Measurements from ENCODE around the gene SPTBN1. TPM values are rescaled to one million over a fixed set of nuclear protein-coding genes. Genes with fewer than 3 reads are reported as not detected.
"Not testable (repeated sequence)": the region's sequence is repeated elsewhere in the genome, so short reads cannot be mapped to it uniquely, and the experiment has no call there.

SPTBN1 gene
- total and polyA plus RNA-seq, 5 donors = 141 to 348 (median 331) TPM

DNA sequence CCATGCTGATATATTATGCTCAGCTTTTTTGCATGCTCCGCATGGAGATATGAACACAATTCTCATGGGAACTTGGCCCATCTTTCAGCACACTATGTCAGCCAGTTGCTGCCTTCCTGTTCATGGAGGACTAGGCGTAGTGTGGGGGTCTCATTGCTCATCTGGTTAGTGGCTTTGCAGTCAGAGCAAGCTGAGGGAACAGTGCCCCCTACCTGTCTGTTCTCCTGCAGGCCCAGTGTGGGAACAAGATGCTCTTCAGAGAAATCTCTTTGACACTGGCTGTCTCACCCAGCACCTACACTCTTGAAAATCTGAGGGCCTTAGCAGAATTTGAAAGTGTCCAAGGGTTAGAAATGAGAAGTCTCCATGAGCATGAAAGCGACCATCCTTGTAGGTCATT, 47.1 kb downstream of the SPTBN1 start:
- H3K9me3 ChIP-seq (ENCODE audit: control insufficient read depth, low read length) = no peaks in the 10 kb centered on the region
- no peak for DNase-seq
- H3K27me3 ChIP-seq (ENCODE audit: control insufficient read depth, insufficient read depth) = no peaks in the 10 kb centered on the region
- peak; percentile 19 to 47 for ATAC-seq
- peak overlapping the region; percentile 2 for H3K27ac ChIP-seq (ENCODE audit: low read length)
- H3K4me3 ChIP-seq (ENCODE audit: low read length) = no peak overlapping the region
- WGBS = 62% methylated on average over 3 of the region's 3 CpGs
- intact Hi-C loops (cut with DNase I) = loop anchor here in 1 of 4 donors (10.0 kb wide), 1 partner anchor 298 kb away; no protein-coding TSS in a partner anchor
- peaks cover 26% of the 10 kb centered on the region for H3K4me1 ChIP-seq (ENCODE audit: control insufficient read depth, insufficient read depth, low read length)

DNA sequence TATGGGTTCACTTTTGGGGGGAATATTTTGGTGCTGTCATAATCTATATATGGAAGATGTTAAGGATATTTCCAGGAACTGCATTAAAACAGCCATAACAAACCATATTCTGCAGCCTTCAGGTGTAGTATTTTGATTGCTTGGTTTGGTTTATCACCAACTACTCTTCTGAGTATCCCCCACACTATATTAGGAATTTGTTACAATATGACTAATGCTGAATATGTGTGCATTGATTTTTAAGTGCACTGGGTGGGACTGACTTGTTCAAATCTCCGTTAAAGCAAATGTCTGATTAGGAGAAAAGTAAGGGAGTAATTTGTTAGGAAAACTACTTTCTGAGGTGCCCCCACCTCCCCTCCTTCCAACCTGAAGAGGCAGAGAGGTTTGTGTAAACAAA, 47.7 kb downstream of the SPTBN1 start:
- Histone ChIP-seq H3K27me3 (ENCODE audit: control insufficient read depth, insufficient read depth) (no peaks in the 10 kb centered on the region), H3K4me3 (ENCODE audit: low read length) (no peak overlapping the region), H3K4me1 (ENCODE audit: control insufficient read depth, insufficient read depth, low read length) (peaks cover 29% of the 10 kb centered on the region), H3K9me3 (ENCODE audit: control insufficient read depth, low read length) (no peaks in the 10 kb centered on the region), H3K27ac (ENCODE audit: low read length) (no peak overlapping the region)
- ATAC-seq (no peak), DNase-seq (no peak)
- intact Hi-C loops (cut with DNase I) = loop anchor here in 1 of 4 donors (10.0 kb wide), 1 partner anchor 299 kb away; no protein-coding TSS in a partner anchor
- WGBS = 48% methylated on average over 1 of the region's 1 CpG

DNA sequence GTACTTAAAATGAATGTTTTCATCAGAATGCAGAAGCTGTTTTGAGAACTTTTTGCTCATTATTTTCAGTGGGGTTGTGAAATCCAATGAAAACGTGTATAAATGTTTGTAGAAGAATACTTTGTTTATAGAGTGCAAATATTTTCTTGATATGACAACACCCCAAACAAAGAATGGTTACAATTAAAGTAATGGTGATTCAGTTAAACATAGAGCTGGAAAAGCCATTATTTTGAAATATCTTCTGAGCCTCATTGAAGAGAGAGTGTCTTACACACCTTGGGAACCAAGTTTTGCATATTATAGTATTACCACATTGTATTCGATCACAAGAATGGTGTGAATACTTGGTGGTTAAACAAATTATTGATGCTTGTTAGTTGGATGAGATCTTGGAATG, 48.7 kb downstream of the SPTBN1 start:
- Histone ChIP-seq H3K27me3 (ENCODE audit: control insufficient read depth, insufficient read depth) (no peaks in the 10 kb centered on the region), H3K9me3 (ENCODE audit: control insufficient read depth, low read length) (no peaks in the 10 kb centered on the region), H3K4me1 (ENCODE audit: control insufficient read depth, insufficient read depth, low read length) (peaks cover 32% of the 10 kb centered on the region), H3K4me3 (ENCODE audit: low read length) (no peak overlapping the region), H3K27ac (ENCODE audit: low read length) (no peak overlapping the region)
- ATAC-seq = no peak
- WGBS = 62% methylated on average over 2 of the region's 2 CpGs
- no peak for DNase-seq
- intact Hi-C loops (cut with DNase I) = loop anchor here in 1 of 4 donors (10.0 kb wide), 1 partner anchor 300 kb away; no protein-coding TSS in a partner anchor

DNA sequence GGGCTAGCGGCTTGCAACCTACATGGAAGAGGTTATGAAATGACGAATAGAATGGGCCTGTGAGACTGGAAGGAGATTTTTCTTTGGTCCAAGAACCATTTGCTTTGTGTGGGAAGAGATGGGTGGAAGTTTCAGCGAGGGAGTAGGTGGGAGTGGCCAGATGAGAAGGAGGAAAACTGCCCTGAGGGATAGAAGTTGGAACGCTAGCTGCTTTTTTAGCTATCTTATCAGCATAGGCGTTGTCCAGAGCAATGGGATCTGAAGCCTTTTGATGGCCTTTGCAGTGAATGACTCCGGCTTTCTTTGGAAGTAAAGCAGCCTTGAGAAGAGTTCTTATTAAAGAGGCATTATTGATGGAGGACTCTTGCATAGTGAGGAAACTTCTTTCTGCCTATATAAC, 52.4 kb downstream of the SPTBN1 start:
- ATAC-seq (peak in 1 of 2 donors; percentile 43), DNase-seq (peak in 1 of 3 donors; percentile 59)
- 31% methylated on average over 6 of the region's 6 CpGs for WGBS
- Histone ChIP-seq H3K4me3 (ENCODE audit: low read length) (no peak overlapping the region), H3K27ac (ENCODE audit: low read length) (peak overlapping the region; percentile 52), H3K4me1 (ENCODE audit: control insufficient read depth, insufficient read depth, low read length) (peaks cover 22% of the 10 kb centered on the region), H3K9me3 (ENCODE audit: control insufficient read depth, low read length) (no peaks in the 10 kb centered on the region), H3K27me3 (ENCODE audit: control insufficient read depth, insufficient read depth) (no peaks in the 10 kb centered on the region)
- intact Hi-C loops (cut with DNase I) = loop anchor here in 1 of 4 donors (10.0 kb wide), 1 partner anchor 304 kb away; no protein-coding TSS in a partner anchor

DNA sequence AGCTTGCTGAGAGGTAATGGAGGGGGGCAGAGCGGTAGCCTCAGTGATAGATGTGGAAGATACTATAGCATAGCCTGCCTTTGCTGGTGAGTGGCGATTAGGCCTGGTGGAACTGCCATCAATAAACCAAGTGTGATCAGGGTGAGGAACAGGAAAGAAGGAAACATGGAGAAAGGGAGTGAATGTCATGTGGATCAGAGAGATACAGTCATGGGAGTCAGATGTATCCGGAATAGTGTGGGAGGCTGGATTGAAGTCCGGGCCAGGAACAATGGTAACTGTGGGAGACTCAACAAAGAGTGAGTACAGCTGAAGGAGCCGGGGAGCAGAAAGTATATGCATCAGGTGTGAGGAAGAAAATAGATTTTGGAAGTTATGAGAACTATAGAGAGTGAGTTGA, 52.9 kb downstream of the SPTBN1 start:
- intact Hi-C loops (cut with DNase I) = loop anchor here in 1 of 4 donors (10.0 kb wide), 1 partner anchor 304 kb away; no protein-coding TSS in a partner anchor
- not testable (repeated sequence) for ATAC-seq; DNase-seq; H3K4me3 ChIP-seq (ENCODE audit: low read length); H3K9me3 ChIP-seq (ENCODE audit: control insufficient read depth, low read length); H3K27me3 ChIP-seq (ENCODE audit: control insufficient read depth, insufficient read depth)
- H3K4me1 ChIP-seq (ENCODE audit: control insufficient read depth, insufficient read depth, low read length) = peaks cover 22% of the 10 kb centered on the region
- H3K27ac ChIP-seq (ENCODE audit: low read length) = peak overlapping the region; percentile 32
- WGBS = 60% methylated on average over 5 of the region's 5 CpGs

DNA sequence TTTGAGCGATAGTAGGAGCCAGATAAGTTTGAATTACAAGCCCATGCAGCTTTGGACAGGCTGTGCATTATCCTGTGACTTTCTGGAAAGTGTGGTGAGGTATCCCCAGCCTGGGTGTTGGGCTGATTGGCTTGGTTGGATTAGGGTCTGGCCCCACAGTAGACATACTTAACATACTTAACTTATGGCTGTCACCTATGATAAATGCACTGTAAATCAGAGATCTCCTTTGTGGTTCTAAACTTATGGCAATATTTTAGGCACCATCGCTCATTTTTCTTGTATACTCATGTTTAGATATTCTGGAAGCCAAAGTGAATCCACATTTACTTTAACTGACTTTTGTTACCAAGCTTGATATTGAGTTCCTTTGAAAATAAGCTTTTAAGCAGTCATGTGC, 54.8 kb downstream of the SPTBN1 start:
- DNase-seq = no peak
- H3K27ac ChIP-seq (ENCODE audit: low read length) = no peak overlapping the region
- no peak for ATAC-seq
- WGBS = 72% methylated on average over 2 of the region's 2 CpGs
- intact Hi-C loops (cut with DNase I) = no loop called here
- peaks cover 24% of the 10 kb centered on the region for H3K4me1 ChIP-seq (ENCODE audit: control insufficient read depth, insufficient read depth, low read length)
- H3K9me3 ChIP-seq (ENCODE audit: control insufficient read depth, low read length) = no peaks in the 10 kb centered on the region
- no peaks in the 10 kb centered on the region for H3K27me3 ChIP-seq (ENCODE audit: control insufficient read depth, insufficient read depth)
- no peak overlapping the region for H3K4me3 ChIP-seq (ENCODE audit: low read length)

DNA sequence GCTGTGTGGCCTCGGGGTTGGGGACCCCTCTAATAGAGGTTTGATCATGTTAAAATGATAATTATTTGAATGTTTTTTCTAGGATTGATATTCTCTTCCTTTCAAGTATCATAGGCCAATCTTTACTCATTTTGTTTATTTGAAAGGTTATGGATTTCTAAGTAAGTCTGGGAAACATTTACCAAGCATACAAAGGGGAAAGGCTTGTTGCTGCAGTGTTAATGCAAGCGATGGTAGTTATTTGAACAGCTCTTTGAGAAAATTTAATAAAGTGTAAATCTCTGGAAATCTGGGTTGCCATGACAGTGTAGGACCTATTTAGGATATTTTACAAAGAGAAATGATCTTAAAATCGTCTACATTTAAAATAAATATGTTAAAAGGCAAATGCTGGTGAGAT, 56.1 kb downstream of the SPTBN1 start:
- H3K4me1 ChIP-seq (ENCODE audit: control insufficient read depth, insufficient read depth, low read length) = peaks cover 26% of the 10 kb centered on the region
- no peak overlapping the region for H3K27ac ChIP-seq (ENCODE audit: low read length)
- H3K9me3 ChIP-seq (ENCODE audit: control insufficient read depth, low read length) = no peaks in the 10 kb centered on the region
- DNase-seq (no peak), ATAC-seq (no peak)
- intact Hi-C loops (cut with DNase I) = no loop called here
- H3K4me3 ChIP-seq (ENCODE audit: low read length) = no peak overlapping the region
- WGBS = 82% methylated on average over 3 of the region's 3 CpGs
- H3K27me3 ChIP-seq (ENCODE audit: control insufficient read depth, insufficient read depth) = no peaks in the 10 kb centered on the region

DNA sequence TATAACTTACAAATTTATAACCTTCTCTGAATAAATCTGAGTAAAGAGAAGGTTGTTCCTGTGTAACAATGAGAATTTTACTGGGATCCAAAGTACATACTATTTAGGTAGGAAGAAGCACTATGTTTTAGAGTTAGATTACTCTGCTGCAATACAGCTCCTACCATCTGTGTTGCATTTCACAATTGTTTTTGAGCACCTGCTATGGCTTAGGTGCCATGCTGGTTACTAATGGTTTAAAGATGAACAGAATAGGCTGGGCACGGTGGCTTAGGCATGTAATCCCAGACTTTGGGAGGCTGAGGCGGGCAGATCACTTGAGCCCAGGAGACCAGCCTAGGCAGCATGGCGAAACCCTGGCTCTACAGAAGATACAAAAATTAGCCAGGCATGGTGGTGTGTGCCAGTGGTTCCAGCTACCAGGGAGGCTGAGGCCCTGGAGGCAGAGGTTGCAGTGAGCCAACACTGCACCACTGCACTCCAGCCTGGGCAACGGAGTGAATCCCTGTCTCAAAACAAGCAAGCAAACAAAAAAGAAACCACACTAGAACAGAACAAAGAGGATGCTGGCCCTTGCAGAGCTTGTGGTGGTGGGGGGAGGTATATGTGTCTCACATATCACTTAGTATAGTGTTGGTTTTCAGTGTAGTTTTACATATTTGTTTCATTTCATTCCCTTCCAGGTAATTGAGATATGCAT, 56.7 kb downstream of the SPTBN1 start:
- no peak overlapping the region for H3K27ac ChIP-seq (ENCODE audit: low read length)
- no peak for DNase-seq
- intact Hi-C loops (cut with DNase I) = no loop called here
- 77% methylated on average over 4 of the region's 4 CpGs for WGBS
- H3K27me3 ChIP-seq (ENCODE audit: control insufficient read depth, insufficient read depth) = no peaks in the 10 kb centered on the region
- peaks cover 26% of the 10 kb centered on the region for H3K4me1 ChIP-seq (ENCODE audit: control insufficient read depth, insufficient read depth, low read length)
- H3K4me3 ChIP-seq (ENCODE audit: low read length) = no peak overlapping the region
- no peaks in the 10 kb centered on the region for H3K9me3 ChIP-seq (ENCODE audit: control insufficient read depth, low read length)
- no peak for ATAC-seq

DNA sequence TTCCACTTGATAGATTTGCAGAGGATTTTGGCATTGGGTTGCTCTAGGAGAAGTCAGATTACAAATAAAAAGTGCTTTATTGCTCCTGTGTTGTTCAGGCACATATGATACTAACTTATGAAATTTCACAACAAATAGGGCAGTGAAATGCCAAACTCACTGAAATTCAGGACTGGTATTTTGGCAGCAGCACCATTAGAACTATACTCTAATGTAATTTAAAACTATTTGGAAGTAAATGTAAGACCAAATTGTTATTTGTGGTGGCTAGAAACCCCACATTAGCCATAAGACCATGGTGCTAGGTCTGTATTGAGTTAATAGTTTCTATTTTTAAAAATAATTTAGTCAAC, 57.2 kb downstream of the SPTBN1 start:
- no peaks in the 10 kb centered on the region for H3K27me3 ChIP-seq (ENCODE audit: control insufficient read depth, insufficient read depth)
- no peak overlapping the region for H3K4me3 ChIP-seq (ENCODE audit: low read length)
- H3K27ac ChIP-seq (ENCODE audit: low read length) = no peak overlapping the region
- DNase-seq (no peak), ATAC-seq (no peak)
- H3K9me3 ChIP-seq (ENCODE audit: control insufficient read depth, low read length) = no peaks in the 10 kb centered on the region
- intact Hi-C loops (cut with DNase I) = no loop called here
- H3K4me1 ChIP-seq (ENCODE audit: control insufficient read depth, insufficient read depth, low read length) = peaks cover 23% of the 10 kb centered on the region

DNA sequence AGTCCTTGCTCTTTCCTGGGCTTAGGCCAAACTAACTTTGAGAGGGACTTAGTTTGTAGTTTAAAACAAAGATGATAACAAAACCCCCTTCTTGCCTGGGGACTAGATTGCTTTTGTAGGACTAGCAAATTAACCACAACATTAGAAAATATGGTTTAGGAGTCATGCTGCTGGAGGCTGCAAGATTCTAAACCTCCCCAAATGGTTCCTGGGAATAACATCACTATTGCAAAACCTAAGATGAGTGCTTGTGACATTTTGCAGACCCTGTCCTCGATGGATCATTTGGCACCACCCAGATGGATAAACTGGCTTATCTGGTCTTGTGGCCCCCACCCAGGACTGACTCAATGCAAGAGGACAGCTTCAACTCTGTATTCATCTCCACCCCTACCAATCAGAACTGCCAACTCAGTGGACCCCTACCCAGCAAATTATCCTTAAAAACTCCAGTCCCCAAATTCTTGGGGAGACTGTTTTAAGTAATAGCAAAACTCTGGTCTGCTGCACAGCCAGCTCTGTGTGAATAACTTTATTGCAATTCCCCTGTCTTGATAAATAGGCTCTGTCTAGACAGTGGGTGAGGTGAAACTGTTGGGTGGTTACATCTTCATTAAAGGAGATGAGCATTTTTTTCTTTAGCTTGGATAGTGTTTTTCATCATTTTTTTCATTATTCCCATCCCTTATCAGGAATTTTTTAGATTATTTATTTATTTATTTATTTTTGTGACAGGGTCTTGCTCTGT, 58.9 kb downstream of the SPTBN1 start:
- H3K4me1 ChIP-seq (ENCODE audit: control insufficient read depth, insufficient read depth, low read length) = peaks cover 19% of the 10 kb centered on the region
- intact Hi-C loops (cut with DNase I) = no loop called here
- DNase-seq (peak in 1 of 3 donors; percentile 35), ATAC-seq (peak in 1 of 2 donors; percentile 24)
- H3K27ac ChIP-seq (ENCODE audit: low read length) = no peak overlapping the region
- H3K27me3 ChIP-seq (ENCODE audit: control insufficient read depth, insufficient read depth) = no peaks in the 10 kb centered on the region
- WGBS = 19% methylated on average over 1 of the region's 1 CpG
- H3K4me3 ChIP-seq (ENCODE audit: low read length) = no peak overlapping the region
- no peaks in the 10 kb centered on the region for H3K9me3 ChIP-seq (ENCODE audit: control insufficient read depth, low read length)

DNA sequence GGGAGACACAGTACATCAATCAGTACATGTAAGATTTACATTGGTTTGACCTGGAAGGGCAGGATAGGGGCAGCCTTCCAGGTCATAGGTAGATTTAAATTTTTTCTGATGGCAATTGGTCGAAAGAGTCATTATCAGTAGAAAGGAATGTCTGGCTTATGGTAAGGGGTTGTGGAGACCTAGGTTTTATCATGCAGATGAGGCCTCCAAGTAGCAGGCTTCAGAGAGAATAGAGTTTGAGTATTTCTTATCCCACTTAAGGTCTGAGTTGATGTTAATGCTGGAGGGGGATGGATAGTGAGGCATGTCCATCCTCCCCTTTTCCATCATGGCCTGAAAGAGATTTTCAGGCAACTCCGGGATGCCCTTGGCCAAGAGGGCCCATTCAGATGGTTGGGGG, 60.7 kb downstream of the SPTBN1 start:
- H3K4me3 ChIP-seq (ENCODE audit: low read length) = no peak overlapping the region
- DNase-seq = no peak
- 70% methylated on average over 2 of the region's 2 CpGs for WGBS
- no peaks in the 10 kb centered on the region for H3K27me3 ChIP-seq (ENCODE audit: control insufficient read depth, insufficient read depth)
- peaks cover 20% of the 10 kb centered on the region for H3K4me1 ChIP-seq (ENCODE audit: control insufficient read depth, insufficient read depth, low read length)
- H3K27ac ChIP-seq (ENCODE audit: low read length) = no peak overlapping the region
- no peaks in the 10 kb centered on the region for H3K9me3 ChIP-seq (ENCODE audit: control insufficient read depth, low read length)
- intact Hi-C loops (cut with DNase I) = no loop called here
- no peak for ATAC-seq
